MM.1S (cell line): ENCODE results near the gene TMEM256.
"Not testable (repeated sequence)": the region's sequence is repeated elsewhere in the genome, so short reads cannot be mapped to it uniquely, and the experiment has no call there.

ENCODE experiments used
- DNase-seq: peaks from one replicate; pipeline ENCODE4 v3.0.0-alpha.2; 2015
- H2AFZ ChIP-seq: fragments of 300-600 bp; sonication (generic); 2 replicates; pipeline ENCODE4 v1.6.0; 2016; ENCODE audit warnings: antibody characterized with exemption, low read length
- H3F3A ChIP-seq: fragments of 300-600 bp; sonication (generic); 2 replicates; pipeline ENCODE4 v1.6.1; 2016; ENCODE audit warnings: mild to moderate bottlenecking, antibody characterized with exemption, low read length, moderate library complexity, mixed read lengths; ENCODE audit not compliant: insufficient read depth
- H3K27ac ChIP-seq: fragments of 300-600 bp; sonication (generic); 2 replicates; pipeline ENCODE4 v1.5.1; 2016; ENCODE audit warnings: mild to moderate bottlenecking, low read length
- H3K27me3 ChIP-seq: fragments of 300-600 bp; sonication (generic); replicated peaks from 2 replicates; pipeline ENCODE4 v1.6.0; 2016; ENCODE audit warnings: low read length; ENCODE audit not compliant: insufficient read depth
- H3K36me3 ChIP-seq: fragments of 300-600 bp; sonication (generic); replicated peaks from 2 replicates; pipeline ENCODE4 v1.6.1; 2016; ENCODE audit warnings: mild to moderate bottlenecking, low read length, mixed read lengths; ENCODE audit not compliant: insufficient read depth
- H3K4me1 ChIP-seq: fragments of 300-600 bp; sonication (generic); 2 replicates; pipeline ENCODE4 v1.6.1; 2016; ENCODE audit warnings: low read length, mixed read lengths
- H3K4me2 ChIP-seq: fragments of 300-600 bp; sonication (generic); 2 replicates; pipeline ENCODE4 v1.6.0; 2016; ENCODE audit warnings: low read depth, low read length
- H3K4me3 ChIP-seq: fragments of 300-600 bp; sonication (generic); 2 replicates; pipeline ENCODE4 v1.5.1; 2016; ENCODE audit warnings: low read length, mixed read lengths
- H3K79me2 ChIP-seq: fragments of 300-600 bp; sonication (generic); 2 replicates; pipeline ENCODE4 v1.6.1; 2016; ENCODE audit warnings: mixed run types, low read length, mixed read lengths
- H3K9ac ChIP-seq: fragments of 300-600 bp; sonication (generic); 2 replicates; pipeline ENCODE4 v1.6.1; 2016; ENCODE audit warnings: low read length, mixed read lengths
- H3K9me2 ChIP-seq: fragments of 300-600 bp; sonication (generic); replicated peaks from 2 replicates; pipeline ENCODE4 v1.6.1; 2016; ENCODE audit warnings: mild to moderate bottlenecking, low read length, mixed read lengths; ENCODE audit not compliant: insufficient read depth
- H3K9me3 ChIP-seq: fragments of 300-600 bp; sonication (generic); replicated peaks from 2 replicates; pipeline ENCODE4 v1.6.1; 2016; ENCODE audit warnings: mild to moderate bottlenecking, low read length, mixed read lengths; ENCODE audit not compliant: insufficient read depth
- H4K20me1 ChIP-seq: fragments of 300-600 bp; sonication (generic); 2 replicates; pipeline ENCODE4 v1.6.1; 2016; ENCODE audit warnings: mild to moderate bottlenecking, low read length, moderate library complexity, mixed read lengths; ENCODE audit not compliant: insufficient read depth
- CTCF ChIP-seq: fragments of 300-600 bp; sonication (generic); IDR thresholded peaks from 2 replicates; pipeline ENCODE4 v1.5.1; 2016; ENCODE audit warnings: antibody characterized with exemption, low read length, mixed read lengths
- EZH2 ChIP-seq: fragments of 300-600 bp; sonication (generic); optimal IDR thresholded peaks from 2 replicates; pipeline ENCODE3; 2017; ENCODE audit warnings: low read depth, mild to moderate bottlenecking, antibody characterized with exemption, low read length, mixed read lengths
- EZH2phosphoT487 ChIP-seq: fragments of 300-600 bp; sonication (generic); IDR thresholded peaks from 2 replicates; pipeline ENCODE4 v1.6.1; 2018; ENCODE audit warnings: antibody characterized with exemption, low read length

Gene TMEM256

DNA sequence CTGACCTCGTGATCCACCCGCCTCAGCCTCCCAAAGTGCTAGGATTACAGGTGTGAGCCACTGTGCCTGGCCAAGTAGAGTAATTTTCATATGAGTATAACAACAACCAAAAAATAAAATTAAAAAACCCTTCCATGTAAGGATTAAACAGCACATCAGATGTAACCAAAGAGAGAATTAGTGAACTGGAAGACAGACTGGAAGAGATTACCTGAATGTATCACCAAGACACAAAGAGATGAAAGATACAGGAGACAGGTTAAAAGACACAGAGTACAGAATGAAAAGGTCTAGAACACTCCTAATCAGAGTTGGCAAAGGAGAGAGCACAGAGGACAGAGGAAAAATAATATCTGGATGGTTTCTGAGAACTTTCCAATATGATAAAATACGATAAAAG lies 24.8 kb downstream of the TMEM256 start:
- Histone ChIP-seq H3K36me3 (no peaks in the 10 kb centered on the region), H3K9ac (no peak overlapping the region), H3K4me1 (peaks cover 7% of the 10 kb centered on the region; the same call in 1 of the 2 replicates), H3K79me2 (no peaks in the 10 kb centered on the region), H4K20me1 (no peaks in the 10 kb centered on the region), H3K9me2 (no peaks in the 10 kb centered on the region), H3K4me3 (no peak overlapping the region), H3K9me3 (no peaks in the 10 kb centered on the region), H3F3A (no peaks in the 10 kb centered on the region), H3K27ac (no peak overlapping the region), H3K4me2 (no peak overlapping the region), H3K27me3 (peaks cover 51% of the 10 kb centered on the region), H2AFZ (no peak overlapping the region)
- DNase-seq, result no peak
- TF ChIP-seq EZH2phosphoT487, result no peak
- TF ChIP-seq CTCF, result no peak
- no peak for TF ChIP-seq EZH2

- TF ChIP-seq EZH2, result no peak
- Histone ChIP-seq H2AFZ (no peak overlapping the region), H3F3A (no peaks in the 10 kb centered on the region), H3K4me3 (no peak overlapping the region), H3K9me2 (no peaks in the 10 kb centered on the region), H3K27me3 (peaks cover 27% of the 10 kb centered on the region), H4K20me1 (no peaks in the 10 kb centered on the region), H3K79me2 (no peaks in the 10 kb centered on the region), H3K4me1 (0 out of 2 replicates have a peak, but pooled peaks cover 3% of the 10 kb centered on the region), H3K9ac (no peak overlapping the region), H3K4me2 (no peak overlapping the region), H3K36me3 (no peaks in the 10 kb centered on the region), H3K27ac (no peak overlapping the region), H3K9me3 (no peaks in the 10 kb centered on the region)
- no peak for DNase-seq
These were observed 29.5 kb downstream of the TMEM256 start for GRCh38 chr17:7374353-7374752.

GRCh38 chr17:7370853-7371252 lies 33.0 kb downstream of the TMEM256 start:
- H3K79me2 ChIP-seq, result no peaks in the 10 kb centered on the region
- no peaks in the 10 kb centered on the region for H3F3A ChIP-seq
- H3K27me3 ChIP-seq, result peaks cover 36% of the 10 kb centered on the region
- no peak overlapping the region for H3K4me3 ChIP-seq
- H3K9ac ChIP-seq, result no peak overlapping the region
- no peaks in the 10 kb centered on the region for H3K36me3 ChIP-seq
- no peak for DNase-seq
- H4K20me1 ChIP-seq, result no peaks in the 10 kb centered on the region
- TF ChIP-seq CTCF, result no peak
- no peak for TF ChIP-seq EZH2
- no peak for TF ChIP-seq EZH2phosphoT487
- H3K4me1 ChIP-seq, result 0 out of 2 replicates have a peak, but pooled peaks cover 3% of the 10 kb centered on the region
- no peaks in the 10 kb centered on the region for H3K9me3 ChIP-seq
- H3K4me2 ChIP-seq, result no peak overlapping the region
- no peak overlapping the region for H3K27ac ChIP-seq
- no peaks in the 10 kb centered on the region for H3K9me2 ChIP-seq
- no peak overlapping the region for H2AFZ ChIP-seq

DNA sequence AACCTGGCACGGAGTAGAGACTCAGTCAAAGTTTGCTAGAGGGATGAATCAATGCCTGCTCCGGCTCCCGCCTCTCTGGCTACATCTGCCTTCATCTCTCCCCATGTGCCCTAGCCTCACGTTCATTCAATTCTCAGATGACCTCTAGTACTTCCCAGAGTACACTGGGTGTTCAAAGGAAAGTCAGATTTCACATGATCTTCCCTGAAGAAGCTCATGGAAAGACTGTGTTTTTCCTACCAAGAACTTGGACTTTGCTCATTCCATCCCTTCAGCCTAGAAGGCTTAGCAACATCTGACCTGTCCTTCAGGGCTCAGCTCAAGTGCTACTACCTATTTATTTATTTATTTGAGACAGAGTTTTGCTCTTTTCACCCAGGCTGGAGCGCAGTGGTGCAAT lies 34.1 kb downstream of the TMEM256 start:
- Histone ChIP-seq H3K9me2 (no peaks in the 10 kb centered on the region), H3K4me2 (no peak overlapping the region), H3K4me1 (0 out of 2 replicates have a peak, but pooled peaks cover 3% of the 10 kb centered on the region), H2AFZ (no peak overlapping the region), H3K9ac (no peak overlapping the region), H3K79me2 (no peaks in the 10 kb centered on the region), H3K27ac (no peak overlapping the region), H3K9me3 (no peaks in the 10 kb centered on the region), H3K4me3 (no peak overlapping the region), H4K20me1 (no peaks in the 10 kb centered on the region), H3K27me3 (peaks cover 41% of the 10 kb centered on the region), H3K36me3 (no peaks in the 10 kb centered on the region), H3F3A (no peaks in the 10 kb centered on the region)
- TF ChIP-seq CTCF (no peak), EZH2 (no peak)
- DNase-seq, result no peak

DNA sequence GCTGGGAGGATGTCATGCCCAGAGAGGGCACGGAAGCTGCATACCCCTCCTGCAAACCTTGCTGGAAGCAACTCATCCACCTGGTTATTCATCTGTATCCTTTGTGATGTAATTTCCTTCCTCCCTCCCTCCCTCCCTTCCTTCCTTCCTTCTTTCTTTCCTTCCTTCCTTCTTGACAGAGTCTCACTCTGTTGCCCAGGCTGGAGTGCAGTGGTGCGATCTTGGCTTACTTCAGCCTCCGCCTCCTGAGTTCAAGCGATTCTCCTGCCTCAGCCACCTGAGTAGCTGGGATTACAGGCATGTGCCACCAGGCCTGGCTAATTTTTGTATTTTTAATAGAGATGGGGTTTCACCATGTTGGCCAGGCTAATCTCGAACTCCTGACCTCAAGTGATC lies 35.3 kb downstream of the TMEM256 start:
- H4K20me1 ChIP-seq, H3K4me1 ChIP-seq, H3K79me2 ChIP-seq, DNase-seq, H2AFZ ChIP-seq, H3K4me2 ChIP-seq, H3K9me3 ChIP-seq, H3K9ac ChIP-seq, H3K4me3 ChIP-seq, H3K27ac ChIP-seq, H3K36me3 ChIP-seq, H3K9me2 ChIP-seq, H3F3A ChIP-seq: not testable (repeated sequence)
- peaks cover 41% of the 10 kb centered on the region for H3K27me3 ChIP-seq
